HL-60 (cell line): ENCODE data around the gene CELSR2.

Source experiments
- DNase-seq, 2 experiments: peaks; one replicate each; pipeline ENCODE4 v3.0.0-alpha.2; 2010 to 2020; ENCODE audit warnings: low read depth in 1 of 2, low spot score in 1 of 2
- H3K27ac ChIP-seq: fragments of 250-450 bp; sonication (Bioruptor Pico); replicated peaks from 2 replicates; pipeline ENCODE4 v1.5.1; 2020; ENCODE audit warnings: mild to moderate bottlenecking, moderate library complexity
- H3K27me3 ChIP-seq: fragments of 250-450 bp; sonication (Bioruptor Pico); 2 replicates; pipeline ENCODE4 v1.5.1; 2021; ENCODE audit warnings: mild to moderate bottlenecking, moderate library complexity; ENCODE audit not compliant: insufficient read depth, poor library complexity, severe bottlenecking
- H3K4me3 ChIP-seq: replicated peaks from 2 replicates; pipeline ENCODE4 v1.5.1; 2011; ENCODE audit warnings: mild to moderate bottlenecking, control low read depth, low read length; ENCODE audit not compliant: insufficient read depth
- GABPA ChIP-seq: IDR thresholded peaks from 2 replicates; pipeline ENCODE4 v1.6.1; 2012; ENCODE audit warnings: low read depth
- POLR2AphosphoS5 ChIP-seq: IDR thresholded peaks from 2 replicates; pipeline ENCODE4 v1.6.1; 2012; ENCODE audit warnings: low read depth
- REST ChIP-seq: IDR thresholded peaks from 2 replicates; pipeline ENCODE4 v1.6.1; 2012; ENCODE audit warnings: low read depth; ENCODE audit not compliant: insufficient replicate concordance
- SPI1 ChIP-seq: IDR thresholded peaks from 2 replicates; pipeline ENCODE4 v1.6.1; 2012; ENCODE audit warnings: low read depth, mild to moderate bottlenecking, borderline replicate concordance
- TF ChIP-seq, protein P1 (sequence below): IDR thresholded peaks from one replicate; pipeline ENCODE4 v1.5.1; 2011; ENCODE audit warnings: low read length, control low read depth, inconsistent platforms; ENCODE audit not compliant: insufficient read depth

The CELSR2 gene

DNA sequence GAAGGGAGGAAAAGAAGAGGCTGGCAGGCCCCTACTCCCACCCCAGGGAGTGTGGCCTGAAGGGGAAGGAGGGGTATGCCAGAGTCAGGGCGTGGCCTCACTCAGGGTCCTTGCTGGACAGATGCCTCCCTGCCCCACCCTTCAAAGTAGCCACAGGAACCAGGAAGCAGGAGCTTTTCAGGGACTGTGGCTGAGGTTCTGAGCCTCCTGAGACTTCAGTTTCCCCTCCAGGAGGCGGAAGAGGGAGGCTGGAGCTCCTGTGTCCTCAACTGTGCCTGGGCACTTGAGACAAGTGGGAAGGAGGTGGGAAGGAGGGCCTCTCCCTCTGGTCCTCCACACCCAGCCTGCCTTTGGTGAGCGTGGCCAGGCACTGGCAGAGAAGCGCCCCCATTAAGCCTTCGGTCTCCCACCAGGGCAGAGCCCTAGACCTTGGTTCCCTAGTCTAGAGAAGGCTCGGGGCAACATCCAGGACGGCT is 5.3 kb downstream of the CELSR2 start:
- no peak overlapping the region for H3K27ac ChIP-seq
- no peak overlapping the region for H3K4me3 ChIP-seq

DNA sequence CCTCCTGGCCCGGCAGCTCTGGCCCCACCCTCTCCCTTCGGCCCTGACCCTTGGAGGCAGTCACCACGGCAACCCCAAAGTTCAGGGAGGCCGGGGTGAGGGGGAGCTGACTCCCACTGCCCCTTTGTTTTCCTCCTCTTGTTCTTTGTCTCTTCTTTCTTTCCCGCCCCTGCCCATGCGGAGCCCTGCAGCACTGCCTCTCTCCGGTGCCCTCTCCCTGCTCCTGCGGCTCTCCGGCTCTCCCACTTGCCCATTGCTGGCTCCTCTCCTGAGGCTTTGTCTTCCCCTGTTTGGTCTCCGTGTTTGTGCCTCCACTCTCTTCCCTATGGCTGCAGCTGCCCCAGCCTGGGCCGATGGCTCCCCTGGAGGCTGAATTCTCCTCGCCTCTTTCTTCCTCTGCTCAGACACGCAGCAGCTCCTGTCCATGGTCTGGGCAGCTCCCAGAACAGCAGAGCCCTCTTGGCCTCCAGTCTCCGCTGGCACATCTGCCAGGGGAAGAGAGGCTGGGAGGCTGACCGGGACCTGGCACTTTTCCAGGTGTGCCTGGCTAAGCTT is 5.8 kb downstream of the CELSR2 start:
- no peak overlapping the region for H3K27ac ChIP-seq

More for the DNA sequence above, 5.3 kb downstream of the CELSR2 start:
- TF ChIP-seq SPI1 (no peak), POLR2AphosphoS5 (no peak), GABPA (no peak), REST (no peak)
- TF ChIP-seq, protein P1, sequence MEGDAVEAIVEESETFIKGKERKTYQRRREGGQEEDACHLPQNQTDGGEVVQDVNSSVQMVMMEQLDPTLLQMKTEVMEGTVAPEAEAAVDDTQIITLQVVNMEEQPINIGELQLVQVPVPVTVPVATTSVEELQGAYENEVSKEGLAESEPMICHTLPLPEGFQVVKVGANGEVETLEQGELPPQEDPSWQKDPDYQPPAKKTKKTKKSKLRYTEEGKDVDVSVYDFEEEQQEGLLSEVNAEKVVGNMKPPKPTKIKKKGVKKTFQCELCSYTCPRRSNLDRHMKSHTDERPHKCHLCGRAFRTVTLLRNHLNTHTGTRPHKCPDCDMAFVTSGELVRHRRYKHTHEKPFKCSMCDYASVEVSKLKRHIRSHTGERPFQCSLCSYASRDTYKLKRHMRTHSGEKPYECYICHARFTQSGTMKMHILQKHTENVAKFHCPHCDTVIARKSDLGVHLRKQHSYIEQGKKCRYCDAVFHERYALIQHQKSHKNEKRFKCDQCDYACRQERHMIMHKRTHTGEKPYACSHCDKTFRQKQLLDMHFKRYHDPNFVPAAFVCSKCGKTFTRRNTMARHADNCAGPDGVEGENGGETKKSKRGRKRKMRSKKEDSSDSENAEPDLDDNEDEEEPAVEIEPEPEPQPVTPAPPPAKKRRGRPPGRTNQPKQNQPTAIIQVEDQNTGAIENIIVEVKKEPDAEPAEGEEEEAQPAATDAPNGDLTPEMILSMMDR: no peak
- peaks cover 18% of the 10 kb centered on the region for H3K27me3 ChIP-seq
- no peak for DNase-seq

GRCh38 chr1:109255678-109256077 is 6.3 kb downstream of the CELSR2 start:
- no peak overlapping the region for H3K27ac ChIP-seq
- peaks cover 14% of the 10 kb centered on the region for H3K27me3 ChIP-seq
- H3K4me3 ChIP-seq: no peak overlapping the region
- DNase-seq: no peak
- TF ChIP-seq REST (no peak), POLR2AphosphoS5 (no peak), GABPA (no peak), SPI1 (no peak)
- TF ChIP-seq, protein P1: no peak

More for the DNA sequence above, 5.8 kb downstream of the CELSR2 start:
- no peak for TF ChIP-seq POLR2AphosphoS5
- no peak for TF ChIP-seq GABPA
- TF ChIP-seq REST: no peak
- TF ChIP-seq, protein P1: no peak
- TF ChIP-seq SPI1: no peak
- no peak for DNase-seq
- Histone ChIP-seq H3K27me3 (peaks cover 16% of the 10 kb centered on the region), H3K4me3 (no peak overlapping the region)
